Stimulated activated CD4-positive, alpha-beta T cell treated with anti-CD3 and anti-CD28 coated beads, TNF-alpha, amount 100 ng/mL, for 24 hours (primary cell): ENCODE results near the gene ATG4B.

Source experiments
- DNase-seq, 3 experiments: peaks; one replicate each; pipeline ENCODE4 v3.0.0-alpha.2; 2020; ENCODE audit warnings: low read depth in 3 of 3

ATG4B gene

DNA sequence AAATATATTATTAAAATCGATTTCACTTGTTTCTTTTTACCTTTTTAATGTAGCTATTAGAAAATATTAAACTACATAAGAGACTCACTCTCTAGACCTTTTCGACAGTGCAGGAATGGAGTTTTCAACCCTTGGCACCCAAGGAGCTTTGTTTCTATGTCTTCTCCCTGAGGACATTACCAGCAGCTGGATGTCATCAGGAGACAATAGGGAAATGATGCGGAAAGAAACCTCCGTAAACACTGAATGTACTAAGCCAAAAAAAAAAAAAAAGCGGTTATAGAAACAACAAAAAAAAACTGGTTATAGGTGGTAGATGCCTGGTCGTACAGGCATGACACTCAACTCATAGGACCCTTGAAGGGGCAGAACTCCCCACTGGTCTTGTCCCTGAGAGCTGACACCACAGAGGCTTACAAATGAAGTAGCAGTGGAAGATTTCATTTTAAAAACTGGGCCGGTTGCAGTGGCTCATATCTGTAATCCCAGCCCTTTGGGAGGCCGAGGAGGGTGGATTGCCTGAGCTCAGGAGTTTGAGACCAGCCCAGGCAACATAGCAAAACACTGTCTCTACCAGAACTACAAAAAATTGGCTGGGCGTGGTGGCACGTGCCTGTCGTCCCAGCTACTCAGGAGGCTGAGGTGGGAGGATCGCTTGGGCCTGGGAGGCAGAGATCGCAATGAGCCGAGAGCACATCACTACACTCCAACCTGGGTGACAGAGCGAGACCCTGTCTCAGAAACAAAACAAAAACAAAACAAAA, 24.3 kb upstream of the ATG4B start:
- no peak for DNase-seq

DNA sequence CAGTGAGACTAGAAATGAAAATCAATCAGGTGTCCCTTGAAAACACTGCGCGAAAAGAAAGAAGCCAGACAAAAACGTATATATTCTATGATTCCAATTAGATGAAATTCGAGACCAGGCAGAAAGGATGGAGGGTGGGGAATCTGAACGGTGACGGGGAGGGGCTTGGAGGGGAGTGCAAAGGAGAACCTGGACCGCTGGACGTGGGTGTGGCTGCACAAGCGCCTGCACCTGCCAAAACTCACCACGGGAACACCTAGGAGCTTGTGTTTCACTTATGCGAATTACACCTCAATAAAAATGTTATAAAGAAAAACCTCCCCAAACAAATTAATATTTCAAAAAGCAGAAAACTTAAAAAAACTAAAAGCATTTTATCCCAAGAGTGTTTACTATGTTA, 22.5 kb upstream of the ATG4B start:
- DNase-seq = no peak

DNA sequence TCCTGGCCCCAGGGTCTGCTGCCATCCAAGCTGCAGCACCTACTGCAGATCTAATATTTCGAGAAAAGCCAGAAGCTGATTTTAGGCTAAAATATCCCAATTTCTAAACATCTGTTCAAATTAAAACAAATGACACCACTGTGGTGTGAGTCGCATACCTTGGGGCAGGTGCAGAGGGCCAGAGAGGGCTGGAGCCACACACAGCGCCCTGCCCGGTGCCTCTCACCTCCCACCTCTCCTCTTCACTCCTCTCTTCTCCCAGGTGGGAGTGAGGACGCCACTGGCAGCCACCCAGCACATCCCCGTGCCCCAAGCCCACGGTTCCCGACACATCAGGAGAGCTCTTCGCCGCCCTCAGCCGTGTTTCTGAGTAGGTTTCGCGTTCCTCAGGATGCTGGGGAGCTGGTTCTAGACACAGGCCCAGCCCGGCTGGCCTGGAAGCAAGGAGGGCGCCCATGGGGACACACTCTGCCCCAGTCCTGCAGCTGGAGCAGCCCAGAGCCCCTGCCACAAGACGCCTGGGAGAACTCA, 21.9 kb upstream of the ATG4B start:
- no peak for DNase-seq

DNA sequence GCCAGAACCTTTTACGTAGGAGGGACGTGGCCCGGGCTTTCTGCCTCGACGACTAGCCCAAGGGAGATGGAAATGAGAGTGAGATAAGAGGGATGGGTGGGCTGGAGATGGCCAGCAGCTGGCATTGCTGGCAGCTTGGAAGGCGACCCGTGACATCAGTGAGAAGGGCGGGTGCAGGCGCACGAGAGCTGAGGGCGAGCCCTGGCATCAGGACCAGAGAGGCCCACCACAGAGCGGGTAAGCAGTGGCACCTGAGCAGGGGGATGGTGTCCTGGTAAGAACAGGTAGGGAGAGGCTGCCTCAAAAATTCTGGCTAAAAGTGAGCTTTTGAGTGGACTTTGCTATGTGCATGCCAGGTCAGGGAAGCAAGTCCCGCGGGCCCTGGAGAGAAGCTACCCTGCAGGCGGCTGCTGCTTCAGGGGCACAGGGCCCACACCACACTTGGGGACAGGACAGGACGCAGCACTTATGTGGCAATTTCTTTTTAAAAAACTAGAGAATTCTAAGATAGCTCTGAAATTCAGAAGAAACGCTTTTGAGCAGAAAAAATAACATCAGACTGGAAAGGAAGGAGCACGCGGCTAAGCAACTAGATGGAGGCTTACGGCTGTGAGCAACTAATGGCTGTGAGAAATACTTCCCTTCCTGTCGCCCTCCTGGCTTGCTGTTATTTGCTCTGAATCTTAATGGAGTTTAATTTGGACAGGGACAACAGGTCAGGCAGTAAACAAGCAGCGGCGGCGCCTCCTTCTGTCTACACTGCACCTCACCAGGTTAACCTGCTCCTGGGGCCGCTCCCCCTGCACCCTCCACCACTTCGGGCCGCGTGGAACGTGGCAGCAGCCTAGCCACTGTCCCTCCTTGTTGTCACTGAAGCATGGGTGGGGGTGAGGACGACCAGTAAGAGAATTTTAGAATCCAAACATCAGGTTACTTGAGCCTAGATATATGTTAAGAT, 21.0 kb upstream of the ATG4B start:
- DNase-seq = no peak

DNA sequence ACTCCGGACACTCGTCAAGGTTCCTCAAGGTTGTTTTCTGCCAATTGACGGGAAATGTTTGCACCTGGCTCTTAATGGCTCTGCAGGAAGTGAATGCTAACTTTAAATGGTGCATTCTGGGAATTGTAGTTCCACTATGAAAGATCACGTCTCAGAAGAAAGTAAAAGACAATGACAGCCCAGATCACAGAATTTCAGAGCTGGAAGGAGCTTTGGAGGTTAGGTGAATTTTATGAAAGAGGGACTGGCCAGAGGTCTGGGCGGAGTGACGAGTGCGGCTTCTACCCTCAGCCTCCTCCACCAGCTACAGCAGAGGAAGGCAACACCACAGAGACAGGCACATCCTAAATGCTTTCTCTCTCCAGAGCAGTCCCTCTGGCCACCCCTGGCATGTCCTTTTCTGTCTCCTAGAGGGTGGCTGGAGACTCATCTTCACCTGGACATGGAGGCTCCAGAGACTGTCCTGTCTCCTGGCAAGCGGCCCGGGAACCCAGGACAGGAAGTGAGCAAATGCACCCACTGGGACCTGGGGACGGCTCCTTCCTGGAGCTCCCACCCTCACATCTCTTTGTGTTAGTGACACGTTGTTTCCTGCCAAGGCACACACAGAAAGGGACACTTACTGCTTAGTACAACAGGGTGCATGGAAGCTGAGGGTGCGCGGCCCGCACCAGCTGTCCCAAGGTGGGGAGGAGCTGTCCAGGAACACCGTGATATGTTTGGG, 19.9 kb upstream of the ATG4B start:
- DNase-seq = peak in 1 of 3 experiments; percentile 26

DNA sequence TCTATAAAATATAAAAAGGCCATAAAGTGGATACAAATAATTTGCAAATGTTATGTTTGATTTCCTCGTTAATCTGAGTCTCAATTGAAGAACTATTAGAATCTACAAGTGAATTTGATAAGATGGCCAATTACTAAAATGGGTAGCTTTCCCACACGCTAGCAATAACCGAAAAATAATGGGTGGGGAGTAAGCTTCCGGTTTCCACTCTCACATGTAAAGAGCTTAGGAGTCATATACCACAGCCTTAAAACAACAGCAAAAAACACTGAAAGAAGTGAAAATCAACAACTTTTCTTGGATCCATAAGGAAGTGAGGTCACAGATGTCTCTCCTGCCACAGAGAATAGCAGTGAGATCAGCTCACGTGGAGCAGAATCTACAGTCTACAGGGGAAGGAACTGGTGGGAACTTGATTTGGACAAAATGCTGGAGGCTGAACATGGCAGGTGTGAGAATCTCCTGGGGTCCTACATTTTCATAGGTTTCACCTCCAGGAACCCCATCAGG, 19.1 kb upstream of the ATG4B start:
- no peak for DNase-seq

DNA sequence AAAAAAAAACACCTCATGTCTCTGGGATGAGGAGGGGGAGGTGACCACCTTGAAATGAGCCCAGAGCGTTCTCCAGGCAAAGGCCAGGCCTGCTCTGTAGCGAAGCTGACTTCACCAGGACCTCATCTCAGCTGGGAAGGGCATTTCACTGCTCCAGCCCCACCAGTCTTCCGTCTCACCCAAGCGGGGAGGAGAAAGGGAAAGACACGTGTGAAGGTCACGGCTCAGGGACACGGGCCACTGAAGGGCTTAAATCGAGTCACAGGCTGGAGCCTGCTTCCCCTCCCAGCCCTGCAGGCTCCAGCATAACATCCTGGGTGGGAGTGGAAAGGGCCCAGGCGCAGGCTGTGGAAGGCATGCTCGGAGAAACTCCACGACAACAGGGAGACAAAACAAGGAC, 18.7 kb upstream of the ATG4B start:
- DNase-seq = no peak

DNA sequence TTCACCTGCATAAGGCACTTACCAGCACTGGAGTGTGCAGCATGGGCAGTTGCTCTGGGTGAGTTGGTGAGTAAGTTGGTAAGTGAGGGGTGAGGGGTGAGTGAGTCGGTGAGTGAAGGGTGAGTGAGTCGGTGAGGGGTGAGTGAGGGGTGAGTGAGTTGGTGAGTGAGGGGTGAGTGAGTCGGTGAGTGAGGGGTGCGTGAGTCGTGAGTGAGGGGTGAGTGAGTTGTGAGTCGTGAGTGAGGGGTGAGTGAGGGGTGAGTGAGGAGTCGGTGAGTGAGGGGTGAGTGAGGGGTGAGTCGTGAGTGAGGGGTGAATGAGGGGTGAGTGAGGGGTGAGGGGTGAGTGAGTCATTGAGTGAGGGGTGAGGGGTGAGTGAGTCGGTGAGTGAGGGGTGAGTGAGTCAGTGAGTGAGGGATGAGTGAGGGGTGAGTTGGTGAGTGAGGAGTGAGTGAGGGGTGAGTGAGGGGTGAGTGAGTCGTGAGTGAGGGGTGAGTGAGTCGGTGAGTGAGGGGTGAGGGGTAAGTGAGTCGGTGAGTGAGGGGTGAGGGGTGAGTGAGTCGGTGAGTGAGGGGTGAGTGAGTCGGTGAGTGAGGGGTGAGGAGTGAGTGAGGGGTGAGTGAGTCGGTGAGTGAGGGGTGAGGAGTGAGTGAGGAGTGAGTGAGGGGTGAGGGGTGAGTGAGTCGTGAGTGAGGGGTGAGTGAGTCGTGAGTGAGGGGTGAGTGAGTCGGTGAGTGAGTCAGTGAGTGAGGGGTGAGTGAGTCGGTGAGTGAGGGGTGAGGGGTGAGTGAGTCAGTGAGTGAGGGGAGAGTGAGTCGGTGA, 17.7 kb upstream of the ATG4B start:
- DNase-seq = no peak

DNA sequence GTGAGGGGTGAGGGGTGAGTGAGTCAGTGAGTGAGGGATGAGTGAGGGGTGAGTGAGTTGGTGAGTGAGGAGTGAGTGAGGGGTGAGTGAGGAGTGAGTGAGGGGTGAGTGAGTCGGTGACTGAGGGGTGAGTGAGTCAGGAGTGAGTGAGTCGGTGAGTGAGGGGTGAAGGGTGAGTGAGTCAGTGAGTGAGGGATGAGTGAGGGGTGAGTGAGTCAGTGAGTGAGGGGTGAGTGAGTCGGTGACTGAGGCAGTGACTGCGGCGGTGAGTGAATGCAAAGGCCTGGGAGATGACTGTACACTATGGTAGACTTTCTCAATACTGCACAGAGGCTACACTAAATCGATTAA, 17.1 kb upstream of the ATG4B start:
- DNase-seq = peak in 2 of 3 experiments; percentile 46 to 63

DNA sequence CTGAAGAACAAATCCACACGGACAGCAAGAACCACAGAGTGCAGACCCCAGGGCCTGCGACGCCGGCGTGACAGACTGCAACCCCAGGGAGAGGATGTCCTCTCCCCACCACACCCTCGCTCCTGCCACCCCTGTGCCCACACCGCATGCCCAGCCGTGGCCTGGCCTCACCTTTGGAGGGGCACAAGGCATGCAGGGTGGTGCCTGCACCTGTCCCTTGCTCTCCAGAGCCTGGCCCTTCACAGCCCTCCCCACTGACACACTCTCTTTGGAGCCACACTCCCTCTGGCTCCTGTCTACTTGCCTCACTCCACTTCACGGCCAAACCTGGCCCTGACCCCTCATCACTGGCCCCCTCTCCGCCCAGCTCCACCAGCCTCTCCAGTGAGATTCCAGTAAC, 9.8 kb upstream of the ATG4B start:
- DNase-seq = no peak

DNA sequence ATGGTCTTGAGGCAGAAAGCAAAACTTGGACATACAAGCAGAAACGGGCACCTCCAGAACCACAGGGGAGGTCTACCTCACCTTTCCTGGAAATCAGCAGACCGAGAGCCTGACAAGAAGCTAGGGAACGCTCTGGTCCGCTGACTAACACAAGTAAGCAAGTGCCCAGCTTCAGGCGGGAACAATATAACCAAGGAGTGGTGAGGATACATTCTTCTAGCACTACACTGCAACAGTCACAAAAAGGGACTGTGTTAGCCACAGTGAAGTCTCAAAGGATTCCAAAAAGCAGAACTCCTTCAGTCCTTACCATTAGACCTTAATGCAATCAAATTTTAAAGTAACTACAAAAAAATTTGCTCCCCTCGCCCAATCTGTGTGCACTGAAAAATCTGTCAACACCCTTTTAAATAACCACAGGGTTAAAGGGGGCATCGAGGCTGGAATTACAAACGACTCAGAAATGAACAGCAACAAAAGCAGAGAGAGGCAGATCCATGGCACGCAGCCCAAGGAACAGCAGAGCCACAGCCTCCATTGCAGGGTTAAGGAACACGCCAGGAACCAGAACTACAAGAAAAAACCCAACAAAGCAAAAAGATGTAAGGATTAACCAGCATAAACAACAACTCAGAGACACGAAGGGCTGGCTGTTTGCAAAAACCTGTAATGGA, 7.6 kb upstream of the ATG4B start:
- no peak for DNase-seq

DNA sequence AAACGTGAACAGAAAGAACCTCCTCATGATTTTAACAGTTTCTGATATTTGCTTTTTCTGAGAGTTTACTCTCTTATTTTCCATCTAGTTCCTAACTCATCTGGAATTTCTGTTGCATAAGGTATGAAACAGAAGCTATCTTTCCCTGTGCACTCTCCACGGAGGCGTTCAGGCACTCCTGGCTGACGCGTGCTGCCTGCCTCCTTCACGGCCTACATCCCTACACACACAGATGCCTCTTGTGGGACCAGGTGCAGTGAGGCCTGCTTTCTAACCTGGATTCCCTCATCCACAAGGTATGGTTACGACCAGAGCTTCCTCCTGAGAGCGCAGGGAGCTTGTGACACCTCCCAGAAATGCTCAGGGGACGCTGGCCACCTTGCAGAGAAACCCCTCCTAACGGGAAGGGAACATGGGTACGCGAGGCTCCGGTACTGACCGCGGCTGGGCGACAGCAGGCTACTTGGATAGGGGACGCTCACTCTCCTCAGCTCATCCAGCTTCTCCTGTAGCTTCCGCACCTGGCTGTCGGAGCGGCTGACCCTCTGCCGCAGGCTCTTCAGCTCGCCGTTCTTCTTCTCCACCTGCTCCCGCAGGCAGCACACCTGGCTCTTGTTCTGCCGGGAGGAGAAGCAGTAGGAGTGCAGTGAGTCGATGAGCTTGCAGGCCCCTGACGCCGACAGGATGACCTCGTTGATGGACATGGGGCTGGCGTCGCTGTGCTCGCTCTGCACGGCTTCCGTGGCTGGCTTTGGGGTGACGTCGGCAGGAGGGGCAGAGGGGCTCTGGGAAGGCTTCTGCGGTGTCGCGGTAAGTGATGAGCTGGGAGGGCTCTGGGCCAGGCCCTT, 4.8 kb upstream of the ATG4B start:
- DNase-seq = no peak

DNA sequence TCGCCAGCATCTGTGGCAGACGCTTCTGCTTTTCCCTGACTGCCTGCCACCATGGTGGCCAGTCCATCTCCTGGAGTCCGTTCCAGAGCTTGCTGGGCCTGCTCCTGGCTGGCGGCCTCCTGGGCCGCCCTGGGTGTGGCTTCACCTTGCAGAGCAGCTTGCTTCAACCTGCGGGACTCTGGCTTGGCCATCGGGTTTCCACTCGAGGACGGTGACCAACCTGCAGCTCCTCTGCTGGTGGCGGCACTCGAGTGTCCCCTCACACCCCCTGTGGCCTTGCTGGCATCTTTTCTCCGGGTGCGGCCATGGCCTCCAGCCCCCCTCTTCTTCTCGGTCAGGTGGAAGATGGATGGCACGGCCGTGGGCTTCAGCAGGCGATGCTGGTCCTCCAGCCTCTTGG, 3.9 kb upstream of the ATG4B start:
- no peak for DNase-seq

DNA sequence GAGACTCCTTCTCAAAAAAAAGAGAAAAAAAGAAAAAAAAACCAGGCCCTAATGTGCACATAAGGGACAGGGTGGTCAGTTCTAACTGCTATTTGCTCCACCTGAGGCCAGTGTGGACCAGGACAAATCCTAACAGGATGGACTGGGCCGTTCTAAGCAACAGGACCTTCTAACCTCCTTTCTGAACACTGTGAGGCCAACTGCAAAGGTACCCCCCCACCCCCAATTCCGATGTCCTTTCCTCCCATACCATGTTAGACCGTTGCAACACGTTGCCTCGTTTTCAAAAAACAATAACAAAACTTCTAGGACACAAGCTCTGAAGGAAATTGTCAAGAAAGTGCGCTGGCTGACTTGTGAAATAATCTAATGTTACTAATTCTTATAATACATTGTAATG, 1.7 kb upstream of the ATG4B start:
- DNase-seq = no peak

DNA sequence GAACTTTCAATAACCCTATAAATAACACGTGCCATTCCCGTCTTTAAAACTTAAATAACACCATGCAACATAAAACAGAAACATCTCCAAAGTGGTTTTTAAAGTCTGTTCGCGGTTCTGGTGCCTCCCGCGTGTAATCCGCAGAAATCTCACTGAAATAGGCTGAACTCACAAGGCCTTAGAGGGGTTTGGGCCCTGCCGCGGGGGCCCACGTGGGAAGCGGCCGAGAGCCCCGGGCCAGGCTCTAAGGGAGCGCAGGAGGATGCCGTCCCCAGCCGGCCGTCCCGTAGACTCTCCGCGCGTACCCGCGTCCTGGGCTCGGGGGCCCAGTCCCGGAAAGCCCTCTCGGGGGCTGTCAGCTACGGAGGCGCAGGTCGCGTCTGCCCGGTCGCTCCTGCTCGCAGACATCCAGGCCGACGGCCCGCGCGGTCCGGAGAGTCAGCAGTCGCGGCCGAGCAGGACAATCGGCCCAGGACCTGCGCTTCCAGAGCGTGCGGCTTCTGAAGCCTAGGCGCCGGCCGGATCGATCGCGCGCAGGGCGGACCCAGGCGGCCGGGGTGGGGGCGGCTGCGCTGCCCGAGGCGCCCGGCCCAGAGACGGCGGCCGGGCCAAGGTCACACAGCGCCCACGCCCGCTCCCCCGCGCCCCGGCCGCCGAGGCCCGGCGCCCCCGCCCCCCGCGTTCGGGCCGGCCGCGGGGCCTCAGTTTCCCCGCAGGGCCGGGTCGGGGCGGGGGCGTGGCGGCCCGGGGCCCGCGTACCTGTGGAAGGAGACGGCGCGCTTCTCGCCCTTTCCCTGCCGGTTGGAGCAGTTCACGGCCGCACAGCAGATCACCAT, 1.1 kb upstream of the ATG4B start:
- DNase-seq = peak in 2 of 3 experiments; percentile 20 to 37

DNA sequence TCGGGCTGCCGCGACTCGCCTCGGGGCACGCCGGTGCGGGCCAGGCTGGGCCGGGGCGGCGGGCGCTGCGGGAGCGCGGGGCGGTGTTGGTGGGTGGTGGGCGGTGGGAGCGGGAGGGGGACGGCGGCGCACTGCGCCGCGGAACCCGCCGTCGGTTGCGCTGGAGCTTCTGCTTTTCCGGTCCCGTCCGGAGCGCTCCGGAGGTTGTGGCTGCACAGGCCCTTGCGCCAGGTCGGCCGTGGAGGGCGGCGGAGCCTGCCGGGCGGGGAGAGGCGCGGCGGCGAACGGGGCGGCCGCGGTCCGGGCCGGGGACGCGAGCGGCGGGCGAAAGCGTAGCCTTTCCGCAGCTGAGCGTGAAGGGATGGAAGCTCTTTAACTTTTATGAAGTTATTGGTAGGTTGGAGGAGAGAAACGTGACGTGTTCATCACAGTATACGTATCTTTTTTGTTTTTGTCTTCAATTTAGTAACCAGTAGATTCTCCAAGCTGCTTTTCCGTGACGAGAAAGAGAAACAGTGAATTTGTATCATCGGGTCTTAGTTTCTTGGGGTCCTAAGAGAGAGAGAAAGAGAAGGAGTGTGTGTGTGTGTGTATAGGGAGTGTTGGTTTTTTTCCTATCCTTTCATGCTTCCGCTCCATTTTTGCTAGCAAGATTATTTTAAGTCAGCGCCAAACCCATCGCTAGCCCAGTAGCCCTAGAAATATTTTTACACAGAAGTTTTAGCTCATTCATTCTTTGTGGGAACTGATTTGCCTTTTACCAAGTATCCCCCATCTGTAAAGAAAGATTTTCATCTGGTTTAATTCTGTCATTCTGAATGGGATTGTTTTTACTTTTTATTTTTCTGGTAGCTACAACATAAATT, 535 bp downstream of the ATG4B start:
- DNase-seq = peak in 2 of 3 experiments; percentile 14 to 54

DNA sequence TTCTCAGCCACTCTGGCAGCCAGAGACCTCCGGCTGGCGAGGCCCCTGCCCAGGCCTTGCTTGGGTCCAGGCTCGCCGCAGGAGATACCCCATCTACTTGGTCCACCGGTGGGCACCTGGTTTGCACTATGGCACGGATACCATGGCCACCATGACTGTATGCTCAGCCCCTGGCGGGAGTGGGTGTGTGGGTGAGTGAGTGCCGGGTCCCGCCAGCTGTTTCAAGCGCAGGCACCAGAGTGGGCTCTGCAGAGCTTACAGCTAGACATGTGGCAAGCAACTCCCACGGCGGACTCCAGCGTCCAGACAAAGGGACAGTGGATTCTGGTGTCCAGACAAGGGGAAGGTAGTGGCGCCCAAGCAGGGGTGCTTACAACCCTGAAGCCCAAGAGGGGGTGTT, 1.4 kb downstream of the ATG4B start:
- DNase-seq = no peak

DNA sequence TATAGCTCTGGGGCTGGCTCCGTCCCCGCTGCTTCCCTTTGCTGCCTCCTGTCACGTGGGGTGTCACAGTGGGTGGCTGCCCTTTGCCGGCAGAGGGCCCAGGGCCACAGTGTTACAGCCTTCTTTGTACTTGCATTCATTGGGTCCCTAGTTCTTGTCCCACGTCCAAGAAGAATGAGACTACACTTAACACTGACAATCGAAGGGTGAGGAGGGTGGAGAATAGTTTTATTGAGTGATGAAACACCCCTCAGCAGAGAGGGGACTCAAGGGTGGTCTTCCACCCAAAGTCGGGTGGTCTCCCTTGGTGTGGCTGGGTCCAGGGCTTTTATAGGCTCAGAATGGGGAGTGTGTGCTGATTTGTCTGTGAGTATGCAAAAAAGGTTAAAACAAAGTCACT, 1.9 kb downstream of the ATG4B start:
- no peak for DNase-seq
